Spinal cord (tissue), 10 donors: ENCODE results near the gene POC1A. TPM values are rescaled to one million over a fixed set of nuclear protein-coding genes. Genes with fewer than 3 reads are reported as not detected.
A peak's percentile ranks its signal among the peaks of the same experiment; 100 is the strongest.

Source experiments
- DNase-seq, 6 donors: peaks; one replicate each; pipeline versions ENCODE4 v3.0.0 to v3.0.0-alpha.2; 2013 to 2015; ENCODE audit warnings: low spot score in 6 of 6, low read depth in 4 of 6
- H3K27ac ChIP-seq: one replicate; pipeline ENCODE4 v1.5.1; 2013; ENCODE audit warnings: low read depth, low read length, control low read depth
- H3K27me3 ChIP-seq: one replicate; pipeline ENCODE4 v1.6.1; 2013; ENCODE audit warnings: low read length; ENCODE audit not compliant: control insufficient read depth, insufficient read depth
- H3K36me3 ChIP-seq: one replicate; pipeline ENCODE4 v1.6.1; 2013; ENCODE audit warnings: low read length; ENCODE audit not compliant: control insufficient read depth, insufficient read depth
- H3K4me1 ChIP-seq: one replicate; pipeline ENCODE4 v1.6.1; 2013; ENCODE audit warnings: low read length; ENCODE audit not compliant: control insufficient read depth, insufficient read depth
- H3K4me3 ChIP-seq: one replicate; pipeline ENCODE4 v1.5.1; 2013; ENCODE audit warnings: low read depth, low read length, control low read depth
- H3K9me3 ChIP-seq: one replicate; pipeline ENCODE4 v1.6.1; 2013; ENCODE audit warnings: low read length; ENCODE audit not compliant: control insufficient read depth, insufficient read depth
- WGBS: methylation state at CpG from one replicate; pipeline ENCODE4 v1.1.5; 2013; ENCODE audit warnings: missing lambda C conversion rate; ENCODE audit not compliant: insufficient coverage; 5-methylcytosine and 5-hydroxymethylcytosine counted together
- polyA plus RNA-seq, 2 donors: library from polyadenylated mRNA; unstranded; fragments of 120-200 nt; gene quantifications; one replicate each; pipeline ENCODE4 v1.2.1, GENCODE V29; 2013; ENCODE audit not compliant: insufficient read length in 2 of 2
- total RNA-seq, 2 donors: library from RNA; depleted of rRNA in 1 of 2; stranded (reverse); fragments of 120-200 nt in 1 of 2; fragments of >200 nt in 1 of 2; gene quantifications; one replicate each; pipeline versions ENCODE4 v1.2.3 to v1.2.4, GENCODE V29; 2013 to 2014
- donor health status: healthy.

Gene POC1A
- total and polyA plus RNA-seq, 4 donors = 3.9 to 8.5 (median 6.2) TPM

DNA sequence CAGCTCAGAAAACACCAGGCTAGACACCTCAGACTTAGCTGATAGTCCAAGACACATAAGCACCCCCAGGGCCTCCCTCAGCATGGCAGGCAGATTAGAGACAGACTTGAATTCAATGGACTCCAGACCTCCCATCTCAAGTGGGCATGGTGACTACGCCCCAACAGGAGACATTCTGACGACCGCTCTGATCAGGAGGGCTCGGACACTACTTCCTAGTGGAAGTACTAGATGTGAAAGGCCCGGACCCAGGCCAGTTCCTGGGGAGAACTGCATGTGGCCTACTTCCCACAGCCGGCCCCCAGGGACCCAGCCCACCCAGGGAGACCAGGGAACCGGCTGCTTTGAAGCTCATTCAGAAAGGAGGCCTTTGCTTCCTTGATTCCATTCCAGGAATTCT lies 16.9 kb downstream of the POC1A start:
- H3K4me3 ChIP-seq = no peak overlapping the region
- no peak overlapping the region for H3K27ac ChIP-seq
- no peak for DNase-seq

GRCh38 chr3:52136513-52136912 lies 17.7 kb downstream of the POC1A start:
- DNase-seq = peak in 1 of 6 donors; percentile 3
- Histone ChIP-seq H3K36me3 (peaks cover 25% of the 10 kb centered on the region), H3K9me3 (no peaks in the 10 kb centered on the region), H3K4me3 (no peak overlapping the region), H3K27ac (no peak overlapping the region), H3K4me1 (no peaks in the 10 kb centered on the region), H3K27me3 (no peaks in the 10 kb centered on the region)
- WGBS = 75% methylated on average over 7 of the region's 9 CpGs

More for the DNA sequence above, 16.9 kb downstream of the POC1A start:
- WGBS = 78% methylated on average over 4 of the region's 7 CpGs
- Histone ChIP-seq H3K9me3 (no peaks in the 10 kb centered on the region), H3K27me3 (no peaks in the 10 kb centered on the region), H3K36me3 (peaks cover 27% of the 10 kb centered on the region), H3K4me1 (no peaks in the 10 kb centered on the region)

- H3K27me3 ChIP-seq = no peaks in the 10 kb centered on the region
- H3K27ac ChIP-seq = no peak overlapping the region
- no peak overlapping the region for H3K4me3 ChIP-seq
- DNase-seq = no peak
- no peaks in the 10 kb centered on the region for H3K9me3 ChIP-seq
- WGBS = no CpG with 5 or more reads among the region's 4 CpGs
- peaks cover 24% of the 10 kb centered on the region for H3K36me3 ChIP-seq
- no peaks in the 10 kb centered on the region for H3K4me1 ChIP-seq
These were observed 18.9 kb downstream of the POC1A start for GRCh38 chr3:52135332-52135731.

- WGBS = 92% methylated on average over 3 of the region's 3 CpGs
- no peaks in the 10 kb centered on the region for H3K27me3 ChIP-seq
These were observed 19.5 kb downstream of the POC1A start for GRCh38 chr3:52134761-52135160.

DNA sequence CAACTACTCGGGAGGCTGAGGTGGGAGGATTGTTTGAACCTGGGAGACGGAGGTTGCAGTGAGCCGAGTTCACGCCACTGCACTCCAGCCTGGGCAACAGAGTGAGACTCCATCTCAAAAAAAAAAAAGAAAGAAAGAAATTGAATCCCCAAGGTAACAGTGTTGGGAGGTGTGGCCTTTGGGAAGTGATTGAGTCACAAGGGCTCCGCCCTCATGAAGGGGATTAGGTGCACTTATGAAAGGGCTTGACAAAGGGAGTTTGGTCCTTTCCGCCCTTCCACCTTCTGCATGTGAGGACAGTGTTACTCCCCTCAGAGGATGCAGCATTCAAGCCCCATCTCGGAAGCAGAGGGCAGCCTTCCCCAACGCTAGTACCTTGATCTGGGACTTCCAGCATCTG lies 21.3 kb downstream of the POC1A start:
- WGBS = 95% methylated on average over 4 of the region's 8 CpGs
- no peak overlapping the region for H3K27ac ChIP-seq

More at GRCh38 chr3:52134761-52135160, 19.5 kb downstream of the POC1A start:
- no peak overlapping the region for H3K27ac ChIP-seq
- no peaks in the 10 kb centered on the region for H3K9me3 ChIP-seq
- DNase-seq = no peak
- peaks cover 24% of the 10 kb centered on the region for H3K36me3 ChIP-seq
- H3K4me3 ChIP-seq = no peak overlapping the region
- no peaks in the 10 kb centered on the region for H3K4me1 ChIP-seq

DNA sequence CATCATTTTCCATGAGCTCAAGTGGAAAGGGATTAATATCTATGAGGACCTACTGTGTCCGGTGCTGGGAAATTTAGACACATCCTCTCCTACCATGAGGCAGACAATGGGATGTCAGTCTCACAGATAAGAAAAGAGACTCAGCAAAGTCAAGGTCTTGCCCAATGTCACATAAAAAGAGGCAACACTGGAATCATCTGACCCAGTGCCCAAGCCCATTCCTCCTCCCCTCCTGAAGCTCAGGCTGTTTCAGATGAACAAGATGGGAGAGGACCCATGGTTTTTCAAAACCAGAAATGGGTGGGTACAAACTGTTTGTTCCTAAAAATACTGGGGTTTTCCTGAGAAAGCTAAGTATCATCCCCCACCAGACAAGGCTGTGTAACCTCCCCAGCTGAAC lies 22.2 kb downstream of the POC1A start:
- Histone ChIP-seq H3K27me3 (no peaks in the 10 kb centered on the region), H3K27ac (no peak overlapping the region), H3K4me3 (no peak overlapping the region), H3K9me3 (no peaks in the 10 kb centered on the region), H3K4me1 (peaks cover 6% of the 10 kb centered on the region), H3K36me3 (peaks cover 15% of the 10 kb centered on the region)
- WGBS = no CpG with 5 or more reads among the region's 1 CpG
- no peak for DNase-seq

More for the DNA sequence above, 21.3 kb downstream of the POC1A start:
- Histone ChIP-seq H3K4me1 (peaks cover 6% of the 10 kb centered on the region), H3K36me3 (peaks cover 20% of the 10 kb centered on the region), H3K4me3 (no peak overlapping the region), H3K27me3 (no peaks in the 10 kb centered on the region), H3K9me3 (no peaks in the 10 kb centered on the region)
- no peak for DNase-seq

GRCh38 chr3:52130966-52131622 lies 23.1 kb downstream of the POC1A start:
- Histone ChIP-seq H3K27ac (no peak overlapping the region), H3K4me3 (no peak overlapping the region), H3K4me1 (peaks cover 6% of the 10 kb centered on the region), H3K36me3 (peaks cover 12% of the 10 kb centered on the region), H3K27me3 (no peaks in the 10 kb centered on the region), H3K9me3 (no peaks in the 10 kb centered on the region)
- no peak for DNase-seq
- WGBS = 92% methylated on average over 4 of the region's 14 CpGs

DNA sequence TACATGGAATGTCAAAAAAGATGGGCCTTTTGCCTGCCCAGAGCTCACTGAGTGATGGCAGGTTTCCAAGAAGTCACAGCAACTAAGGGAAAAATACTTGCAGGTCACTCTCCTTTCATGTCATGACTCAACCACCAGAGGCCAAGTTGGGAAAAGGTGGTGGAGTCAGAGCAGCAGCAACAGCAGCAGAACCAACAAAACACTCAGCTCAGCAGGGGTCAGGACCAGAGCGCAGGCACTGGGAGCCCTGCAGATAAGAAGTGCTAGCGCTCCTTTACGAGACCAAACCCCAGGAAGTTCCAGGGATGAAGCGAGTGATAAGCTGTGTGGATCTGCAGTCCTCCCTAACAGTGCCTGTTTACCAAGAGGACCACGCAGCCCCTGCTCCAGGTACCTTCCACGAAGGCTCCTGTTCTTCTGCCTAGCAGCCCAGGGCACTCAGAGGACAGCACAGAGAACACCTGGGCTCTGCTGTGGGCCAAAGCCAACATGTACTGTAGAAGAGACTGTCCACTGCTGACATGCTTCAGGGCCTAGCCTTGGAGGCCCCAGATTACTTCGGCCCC lies 26.0 kb downstream of the POC1A start:
- peak in 1 of 6 donors; percentile 24 for DNase-seq
- WGBS = 82% methylated on average over 7 of the region's 7 CpGs
- peaks cover 16% of the 10 kb centered on the region for H3K36me3 ChIP-seq
- H3K27me3 ChIP-seq = no peaks in the 10 kb centered on the region
- peaks cover 8% of the 10 kb centered on the region for H3K4me1 ChIP-seq
- H3K9me3 ChIP-seq = no peaks in the 10 kb centered on the region
- H3K4me3 ChIP-seq = no peak overlapping the region
- no peak overlapping the region for H3K27ac ChIP-seq

- 84% methylated on average over 3 of the region's 6 CpGs for WGBS
These were observed 27.7 kb downstream of the POC1A start for GRCh38 chr3:52126500-52126899.

DNA sequence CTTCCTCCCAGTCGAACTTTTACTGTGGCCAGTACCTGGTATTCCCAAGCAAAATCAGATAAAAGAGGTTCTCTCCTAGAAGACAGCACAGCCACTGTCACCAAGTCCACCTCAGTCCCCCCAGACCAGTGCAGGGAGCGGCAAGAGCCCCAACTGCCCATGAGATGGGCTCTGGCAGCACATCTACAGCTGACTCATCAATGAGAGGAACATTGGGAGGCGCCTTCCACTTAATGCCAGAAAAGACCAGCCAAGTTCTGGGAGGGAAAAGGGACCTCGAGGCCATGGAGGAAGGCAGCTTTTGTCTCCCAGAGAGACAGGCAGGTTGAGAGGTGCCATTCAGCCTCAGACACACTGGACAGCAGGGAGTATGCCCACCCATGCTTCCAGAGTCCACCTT lies 28.2 kb downstream of the POC1A start:
- Histone ChIP-seq H3K9me3 (no peaks in the 10 kb centered on the region), H3K27ac (no peak overlapping the region), H3K36me3 (peaks cover 28% of the 10 kb centered on the region), H3K27me3 (no peaks in the 10 kb centered on the region), H3K4me1 (peaks cover 26% of the 10 kb centered on the region), H3K4me3 (no peak overlapping the region)
- WGBS = 94% methylated on average over 4 of the region's 4 CpGs
- no peak for DNase-seq

More at GRCh38 chr3:52126500-52126899, 27.7 kb downstream of the POC1A start:
- no peak for DNase-seq
- Histone ChIP-seq H3K27me3 (no peaks in the 10 kb centered on the region), H3K27ac (no peak overlapping the region), H3K9me3 (no peaks in the 10 kb centered on the region), H3K4me3 (no peak overlapping the region), H3K4me1 (peaks cover 23% of the 10 kb centered on the region), H3K36me3 (peaks cover 25% of the 10 kb centered on the region)
